PC-9 (cell line): ENCODE data around the gene SSR1. TPM values are rescaled to one million over a fixed set of nuclear protein-coding genes. Genes with fewer than 3 reads are reported as not detected.
"Not testable (repeated sequence)": the region's sequence is repeated elsewhere in the genome, so short reads cannot be mapped to it uniquely, and the experiment has no call there.

ENCODE experiments used
- BruUV-seq: library from RNA; stranded (reverse); fragments of 400-500 nt; replicated peaks from 2 replicates; lab custom pipeline; 2021; lab: Mats Ljungman, UMichigan
- CTCF ChIA-PET: fragments of 300-600 bp; sonication (Branson Sonifier 250); formaldehyde crosslinking; loops from one replicate; lab custom pipeline; 2022; ENCODE audit warnings: antibody characterized with exemption; lab: Charles Lee
- POLR2A ChIA-PET: fragments of 300-600 bp; sonication (Branson Sonifier 250); formaldehyde crosslinking; loops from one replicate; lab custom pipeline; 2022; ENCODE audit warnings: antibody characterized with exemption; ENCODE audit not compliant: unreplicated experiment; lab: Charles Lee
- DNase-seq, 2 experiments: peaks; one replicate each; pipeline versions ENCODE4 v3.0.0 to v3.0.0-alpha.2; 2015 to 2022; ENCODE audit warnings: mixed read lengths in 1 of 2
- H2AFZ ChIP-seq: fragments of 200-600 bp; sonication (generic); 2 replicates; pipeline ENCODE4 v1.8.1; 2017; ENCODE audit warnings: antibody characterized with exemption
- H3F3A ChIP-seq: fragments of 200-600 bp; sonication (generic); 2 replicates; pipeline ENCODE4 v1.8.1; 2017; ENCODE audit warnings: antibody characterized with exemption, mild to moderate bottlenecking, low read depth; ENCODE audit not compliant: insufficient read depth
- H3K27ac ChIP-seq: fragments of 200-600 bp; sonication (generic); 2 replicates; pipeline ENCODE4 v1.6.1; 2016; ENCODE audit warnings: mixed run types
- H3K27me3 ChIP-seq: fragments of 200-600 bp; sonication (generic); 2 replicates; pipeline ENCODE4 v1.6.1; 2016; ENCODE audit warnings: low read depth, mixed run types; ENCODE audit not compliant: insufficient read depth
- H3K36me3 ChIP-seq: fragments of 200-600 bp; sonication (generic); 2 replicates; pipeline ENCODE4 v1.6.1; 2016; ENCODE audit warnings: low read depth, mixed run types
- H3K4me1 ChIP-seq: fragments of 200-600 bp; sonication (generic); replicated peaks from 2 replicates; pipeline ENCODE4 v1.6.1; 2016; ENCODE audit warnings: mixed run types; ENCODE audit not compliant: insufficient read depth
- H3K4me2 ChIP-seq: fragments of 200-600 bp; sonication (generic); 2 replicates; pipeline ENCODE4 v1.6.1; 2017; ENCODE audit warnings: mixed run types
- H3K4me3 ChIP-seq: fragments of 200-600 bp; sonication (generic); 2 replicates; pipeline ENCODE4 v1.6.1; 2016; ENCODE audit warnings: mixed run types
- H3K79me2 ChIP-seq: fragments of 200-600 bp; sonication (generic); 2 replicates; pipeline ENCODE4 v1.6.1; 2017; ENCODE audit warnings: low read depth, mixed run types
- H3K9me2 ChIP-seq: fragments of 200-600 bp; sonication (generic); 2 replicates; pipeline ENCODE4 v1.8.1; 2017; ENCODE audit warnings: mild to moderate bottlenecking; ENCODE audit not compliant: insufficient read depth
- H3K9me3 ChIP-seq: fragments of 200-600 bp; sonication (generic); 2 replicates; pipeline ENCODE4 v1.8.1; 2016; ENCODE audit warnings: low read depth; ENCODE audit not compliant: insufficient read depth
- H4K20me1 ChIP-seq: fragments of 200-600 bp; sonication (generic); 2 replicates; pipeline ENCODE4 v1.8.1; 2017; ENCODE audit not compliant: insufficient read depth
- EZH2 ChIP-seq: fragments of 200-600 bp; sonication (generic); IDR thresholded peaks from 2 replicates; pipeline ENCODE4 v1.8.0; 2017; ENCODE audit warnings: antibody characterized with exemption, low read depth
- intact Hi-C: fragments of 100-400 bp; cut with micrococcal nuclease; formaldehyde crosslinking; loops from one replicate; pipeline ENCODE4 v1.10.0; 2022; ENCODE audit not compliant: unreplicated experiment
- total RNA-seq: library from RNA; stranded (reverse); gene quantifications from 2 replicates; pipeline ENCODE4 v1.2.3, GENCODE V29; 2021
- TF ChIP-seq, protein P1 (sequence below): fragments of 200-600 bp; sonication (generic); conservative IDR thresholded peaks from 2 replicates; pipeline ENCODE4 v1.6.1; 2017; ENCODE audit warnings: mixed run types, antibody characterized with exemption, mild to moderate bottlenecking, moderate library complexity

SSR1 gene
- total RNA-seq, 1 experiment from 2014 or later = 118 TPM

DNA sequence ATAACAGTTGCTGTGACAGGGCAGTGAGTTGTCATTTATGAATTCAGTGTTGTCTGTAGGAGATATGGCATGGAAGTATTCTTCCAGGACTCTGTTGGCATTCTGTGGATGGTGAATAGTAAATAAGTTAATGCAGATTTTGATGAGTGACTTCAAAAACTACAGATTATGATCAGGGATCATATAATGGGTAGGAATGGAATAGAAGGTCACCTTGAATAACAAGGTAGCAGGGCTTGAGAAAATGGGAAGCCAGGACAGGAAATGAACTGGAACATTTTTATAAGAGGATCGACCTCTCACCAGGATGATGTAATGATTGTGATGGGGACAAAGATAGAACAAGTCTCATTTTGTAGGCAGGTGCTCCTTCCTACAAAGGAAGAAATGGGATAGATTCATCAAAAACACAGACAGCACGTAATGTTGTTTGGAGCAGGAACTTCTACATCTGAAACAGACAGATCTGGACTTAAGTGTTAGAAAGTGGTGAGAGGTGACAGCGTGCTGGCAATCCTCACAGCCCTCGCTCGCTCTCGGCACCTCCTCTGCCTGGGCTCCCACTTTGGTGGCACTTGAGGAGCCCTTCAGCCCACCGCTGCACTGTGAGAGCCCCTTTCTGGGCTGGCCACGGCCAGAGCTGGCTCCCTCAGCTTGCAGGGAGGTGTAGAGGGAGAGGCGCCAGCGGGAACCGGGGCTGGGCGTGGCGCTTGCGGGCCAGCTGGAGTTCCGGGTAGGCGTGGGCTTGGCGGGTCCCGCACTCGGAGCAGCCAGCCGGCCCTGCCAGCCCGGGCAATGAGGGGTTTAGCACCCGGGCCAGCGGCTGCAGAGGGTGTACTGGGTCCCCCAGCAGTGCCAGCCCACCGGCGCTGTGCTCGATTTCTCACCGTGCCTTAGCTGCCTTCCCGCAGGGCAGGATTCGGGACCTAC lies 30.8 kb upstream of the SSR1 start:
- Histone ChIP-seq H3K9me2 (no peaks in the 10 kb centered on the region), H3K4me2 (no peak overlapping the region), H3K4me1 (peaks cover 26% of the 10 kb centered on the region), H3K36me3 (no peaks in the 10 kb centered on the region), H3K27me3 (no peaks in the 10 kb centered on the region), H4K20me1 (no peaks in the 10 kb centered on the region), H3K79me2 (peaks cover 3% of the 10 kb centered on the region; the same call in 1 of the 2 replicates), H3F3A (peaks cover 12% of the 10 kb centered on the region; the same call in 1 of the 2 replicates), H2AFZ (no peak overlapping the region), H3K4me3 (no peak overlapping the region), H3K27ac (no peak overlapping the region), H3K9me3 (peaks cover 11% of the 10 kb centered on the region; the same call in 1 of the 2 replicates)
- CTCF ChIA-PET = no interaction called here
- BruUV-seq = no TSS peak
- POLR2A ChIA-PET = no interaction called here
- TF ChIP-seq, protein P1, sequence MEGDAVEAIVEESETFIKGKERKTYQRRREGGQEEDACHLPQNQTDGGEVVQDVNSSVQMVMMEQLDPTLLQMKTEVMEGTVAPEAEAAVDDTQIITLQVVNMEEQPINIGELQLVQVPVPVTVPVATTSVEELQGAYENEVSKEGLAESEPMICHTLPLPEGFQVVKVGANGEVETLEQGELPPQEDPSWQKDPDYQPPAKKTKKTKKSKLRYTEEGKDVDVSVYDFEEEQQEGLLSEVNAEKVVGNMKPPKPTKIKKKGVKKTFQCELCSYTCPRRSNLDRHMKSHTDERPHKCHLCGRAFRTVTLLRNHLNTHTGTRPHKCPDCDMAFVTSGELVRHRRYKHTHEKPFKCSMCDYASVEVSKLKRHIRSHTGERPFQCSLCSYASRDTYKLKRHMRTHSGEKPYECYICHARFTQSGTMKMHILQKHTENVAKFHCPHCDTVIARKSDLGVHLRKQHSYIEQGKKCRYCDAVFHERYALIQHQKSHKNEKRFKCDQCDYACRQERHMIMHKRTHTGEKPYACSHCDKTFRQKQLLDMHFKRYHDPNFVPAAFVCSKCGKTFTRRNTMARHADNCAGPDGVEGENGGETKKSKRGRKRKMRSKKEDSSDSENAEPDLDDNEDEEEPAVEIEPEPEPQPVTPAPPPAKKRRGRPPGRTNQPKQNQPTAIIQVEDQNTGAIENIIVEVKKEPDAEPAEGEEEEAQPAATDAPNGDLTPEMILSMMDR = no peak
- no peak for TF ChIP-seq EZH2
- no peak for DNase-seq
- intact Hi-C loops = no loop called here

DNA sequence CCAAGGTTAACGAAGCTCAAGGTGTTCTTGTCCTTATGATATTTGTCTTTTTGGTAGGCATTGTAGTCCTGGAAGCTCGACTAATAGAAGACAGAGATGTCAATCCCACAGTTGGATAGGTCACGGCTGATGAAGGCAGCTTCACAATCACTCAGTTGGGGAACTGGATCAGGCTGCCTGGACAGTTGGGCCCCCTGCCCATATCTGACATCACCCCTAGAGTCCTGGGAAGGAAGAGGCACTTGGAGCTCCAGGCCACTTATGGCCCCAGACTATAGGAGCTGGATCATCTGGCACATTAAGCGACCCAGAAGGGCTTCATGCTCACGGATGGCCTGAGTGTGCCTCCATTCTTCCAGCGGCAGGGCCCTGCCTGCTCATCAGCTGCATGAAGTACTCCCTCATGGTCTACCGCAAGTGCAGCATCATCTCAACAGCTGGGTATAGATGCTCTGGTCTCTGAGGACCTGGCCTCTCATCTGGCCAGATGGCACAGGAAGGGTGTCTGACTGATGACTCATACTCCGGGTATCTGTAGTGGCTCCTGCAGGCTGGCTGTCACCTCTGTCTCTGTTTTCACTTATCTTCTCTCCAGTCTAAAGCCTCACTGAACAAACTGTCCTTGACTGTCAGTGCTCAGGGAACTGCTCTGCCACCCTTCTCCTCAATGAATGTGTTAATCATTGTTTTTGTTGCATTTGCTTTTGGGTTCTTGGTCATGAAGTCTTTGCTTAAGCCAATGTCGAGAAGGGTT lies 29.2 kb upstream of the SSR1 start:
- no peak overlapping the region for H3K27ac ChIP-seq
- H3F3A ChIP-seq = peaks cover 6% of the 10 kb centered on the region; the same call in 1 of the 2 replicates
- peaks cover 11% of the 10 kb centered on the region; the same call in 1 of the 2 replicates for H3K9me3 ChIP-seq
- no peak for TF ChIP-seq EZH2
- TF ChIP-seq, protein P1 = no peak
- no TSS peak for BruUV-seq
- H3K4me3 ChIP-seq = no peak overlapping the region
- no peaks in the 10 kb centered on the region for H3K27me3 ChIP-seq
- no peaks in the 10 kb centered on the region for H4K20me1 ChIP-seq
- peaks cover 3% of the 10 kb centered on the region; the same call in 1 of the 2 replicates for H3K79me2 ChIP-seq
- POLR2A ChIA-PET = no interaction called here
- H2AFZ ChIP-seq = no peak overlapping the region
- H3K4me1 ChIP-seq = peaks cover 12% of the 10 kb centered on the region
- no peak overlapping the region for H3K4me2 ChIP-seq
- CTCF ChIA-PET = no interaction called here
- no peaks in the 10 kb centered on the region for H3K9me2 ChIP-seq
- no peaks in the 10 kb centered on the region for H3K36me3 ChIP-seq
- peak in 1 of 2 experiments; percentile 37 for DNase-seq
- intact Hi-C loops = no loop called here

DNA sequence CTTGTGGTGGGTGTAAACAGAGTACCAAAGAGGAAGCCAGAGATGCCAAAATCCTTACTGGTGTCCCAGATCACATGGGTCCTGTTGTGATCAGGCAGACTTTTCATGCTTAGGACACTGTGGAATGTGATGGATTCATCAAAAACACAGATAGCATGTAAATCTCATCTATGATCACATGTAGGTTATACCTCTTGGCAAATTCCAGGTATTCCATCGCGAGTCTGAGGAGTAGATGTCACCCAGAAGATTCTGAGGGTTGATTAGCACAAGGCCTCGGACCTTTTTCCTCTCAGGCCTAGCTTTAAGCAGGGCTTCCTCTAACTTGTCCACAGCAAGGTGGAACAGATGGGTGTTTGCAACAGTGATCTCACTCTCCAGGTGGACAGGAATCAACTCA lies 28.3 kb upstream of the SSR1 start:
- BruUV-seq = no TSS peak
- Histone ChIP-seq H3K27me3 (no peaks in the 10 kb centered on the region), H3K9me2 (no peaks in the 10 kb centered on the region), H3F3A (no peaks in the 10 kb centered on the region), H2AFZ (no peak overlapping the region), H3K4me2 (no peak overlapping the region), H3K79me2 (peaks cover under 1% of the 10 kb centered on the region; the same call in 1 of the 2 replicates), H3K27ac (no peak overlapping the region), H3K4me3 (no peak overlapping the region), H3K36me3 (no peaks in the 10 kb centered on the region), H3K9me3 (peaks cover 11% of the 10 kb centered on the region; the same call in 1 of the 2 replicates), H3K4me1 (0 out of 2 replicates have a peak, but pooled peaks cover 5% of the 10 kb centered on the region), H4K20me1 (no peaks in the 10 kb centered on the region)
- ChIA-PET POLR2A (no interaction called here), CTCF (no interaction called here)
- DNase-seq = no peak
- intact Hi-C loops = no loop called here
- TF ChIP-seq EZH2 = no peak
- TF ChIP-seq, protein P1 = no peak

DNA sequence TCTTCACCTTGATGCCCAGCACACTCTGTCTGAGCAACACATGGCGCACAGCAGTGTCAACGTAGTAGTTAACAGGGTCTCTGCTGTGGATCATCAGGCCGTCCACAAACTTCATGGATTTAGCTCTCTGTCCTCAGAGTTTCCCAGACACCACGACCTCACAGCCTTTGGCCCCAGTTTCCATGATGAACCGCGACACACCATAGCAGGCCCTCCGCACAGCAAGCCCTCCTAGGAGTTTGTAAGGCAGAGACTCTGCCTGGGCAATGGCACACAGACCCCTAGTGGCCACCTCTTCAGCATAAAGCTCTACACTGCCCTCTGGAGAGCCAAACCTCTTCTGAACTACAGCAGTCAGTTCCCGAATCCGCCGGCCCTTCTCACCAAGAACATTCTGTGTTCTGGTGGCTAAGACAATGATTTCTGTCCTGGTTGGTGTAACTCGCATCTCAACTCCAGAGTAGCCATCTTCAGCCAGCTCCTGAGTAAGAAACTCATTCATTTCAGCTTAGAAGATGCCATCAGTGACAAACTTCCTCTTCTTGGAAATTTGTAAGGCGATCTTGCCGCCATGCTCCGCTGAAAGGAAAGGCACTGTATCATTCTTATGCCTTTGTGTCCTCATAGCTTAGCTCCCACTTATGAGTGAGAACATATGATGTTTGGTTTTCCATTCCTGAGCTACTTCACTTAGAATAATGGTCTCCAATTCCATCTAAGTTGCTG lies 26.2 kb upstream of the SSR1 start:
- intact Hi-C loops, H2AFZ ChIP-seq: not testable (repeated sequence)

More for the DNA sequence above, 26.2 kb upstream of the SSR1 start:
- H3K4me3 ChIP-seq, CTCF ChIA-PET, BruUV-seq, DNase-seq, H3K79me2 ChIP-seq, H3K9me2 ChIP-seq, H3K36me3 ChIP-seq, H3K4me1 ChIP-seq, H3K27ac ChIP-seq, H3K27me3 ChIP-seq, H3K4me2 ChIP-seq, H4K20me1 ChIP-seq, H3F3A ChIP-seq, POLR2A ChIA-PET: not testable (repeated sequence)
- H3K9me3 ChIP-seq = peaks cover 11% of the 10 kb centered on the region; the same call in 1 of the 2 replicates
